HEK293 (cell line): Measurements from ENCODE around the gene EIF4G3.
A peak's percentile ranks its signal among the peaks of the same experiment; 100 is the strongest.
"Not testable (repeated sequence)": the region's sequence is repeated elsewhere in the genome, so short reads cannot be mapped to it uniquely, and the experiment has no call there.

Experiments
- CTCF ChIA-PET: fragments of 350-600 bp; formaldehyde crosslinking; extraction: SDS; loops from one replicate; lab custom pipeline; 2021; ENCODE audit warnings: antibody characterized with exemption; lab: Yijun Ruan, JAX
- POLR2A ChIA-PET: fragments of 300-600 bp; formaldehyde crosslinking; extraction: SDS; loops from one replicate; lab custom pipeline; 2020; ENCODE audit warnings: antibody characterized with exemption, inconsistent platforms; lab: Yijun Ruan, JAX
- H3K27ac ChIP-seq: fragments of 200-500 bp; sonication (Bioruptor generic); 2 replicates; pipeline ENCODE4 v1.5.1; 2014; ENCODE audit warnings: low read depth, low read length, control low read depth, inconsistent platforms; ENCODE audit errors: extremely low read depth
- H3K36me3 ChIP-seq, 2 experiments: fragments of 200-500 bp in 1 of 2; sonication (Bioruptor generic) in 1 of 2; 1 replicate in 1 of 2; 2 replicates in 1 of 2; pipeline ENCODE4 v1.5.1; 2014 to 2017; ENCODE audit warnings: inconsistent platforms in 2 of 2, low read length in 2 of 2; ENCODE audit not compliant: control insufficient read depth in 2 of 2, insufficient read depth in 1 of 2
- H3K4me1 ChIP-seq: fragments of 200-500 bp; sonication (Bioruptor generic); 2 replicates; pipeline ENCODE4 v1.5.1; 2014; ENCODE audit warnings: mild to moderate bottlenecking, low read length, inconsistent platforms; ENCODE audit not compliant: control insufficient read depth, insufficient read depth
- H3K4me3 ChIP-seq: 2 replicates; pipeline ENCODE4 v1.5.1; 2011; ENCODE audit warnings: low read depth, mild to moderate bottlenecking, control low read depth, low read length, moderate library complexity
- H3K9me3 ChIP-seq: fragments of 200-500 bp; sonication (Bioruptor generic); 2 replicates; pipeline ENCODE4 v1.5.1; 2014; ENCODE audit warnings: low read depth, low read length, inconsistent platforms; ENCODE audit not compliant: control insufficient read depth, insufficient read depth
- HOXA7 ChIP-seq: sonication (generic); formaldehyde crosslinking; IDR thresholded peaks from 2 replicates; pipeline ENCODE4 v1.8.1; 2022; ENCODE audit warnings: missing genetic modification reagents, borderline replicate concordance
- REST ChIP-seq: fragments of 450-650 bp; formaldehyde crosslinking; IDR thresholded peaks from 2 replicates; pipeline ENCODE4 v1.5.1; 2016; ENCODE audit warnings: missing biosample characterization, missing genetic modification characterization
- SETDB1 ChIP-seq: IDR thresholded peaks from one replicate; pipeline ENCODE4 v1.6.1; 2017; ENCODE audit warnings: mild to moderate bottlenecking, low read length, moderate library complexity, mixed read lengths; ENCODE audit not compliant: insufficient read length
- TSHZ1 ChIP-seq: fragments of 450-650 bp; formaldehyde crosslinking; IDR thresholded peaks from 2 replicates; pipeline ENCODE4 v1.5.1; 2016; ENCODE audit warnings: missing biosample characterization, missing genetic modification characterization, borderline replicate concordance
- ZBTB48 ChIP-seq: fragments of 450-650 bp; formaldehyde crosslinking; IDR thresholded peaks from 2 replicates; pipeline ENCODE4 v1.5.1; 2016; ENCODE audit warnings: missing biosample characterization, missing genetic modification characterization
- ZBTB49 ChIP-seq: fragments of 450-650 bp; formaldehyde crosslinking; IDR thresholded peaks from 2 replicates; pipeline ENCODE4 v1.5.1; 2016; ENCODE audit warnings: missing biosample characterization, missing genetic modification characterization, low read depth
- ZNF148 ChIP-seq: fragments of 450-650 bp; formaldehyde crosslinking; IDR thresholded peaks from 2 replicates; pipeline ENCODE4 v1.5.0; 2017; ENCODE audit warnings: missing biosample characterization, missing genetic modification characterization, borderline replicate concordance
- ZNF18 ChIP-seq: fragments of 450-650 bp; formaldehyde crosslinking; IDR thresholded peaks from 2 replicates; pipeline ENCODE4 v1.5.1; 2016; ENCODE audit warnings: missing biosample characterization, missing genetic modification characterization
- ZNF211 ChIP-seq: fragments of 450-650 bp; formaldehyde crosslinking; IDR thresholded peaks from 2 replicates; pipeline ENCODE4 v1.5.1; 2016; ENCODE audit warnings: low read depth, missing biosample characterization, missing genetic modification characterization
- ZNF324 ChIP-seq: fragments of 450-650 bp; formaldehyde crosslinking; IDR thresholded peaks from 2 replicates; pipeline ENCODE4 v1.5.1; 2016; ENCODE audit warnings: missing biosample characterization, missing genetic modification characterization
- ZNF362 ChIP-seq: fragments of 450-650 bp; formaldehyde crosslinking; IDR thresholded peaks from 2 replicates; pipeline ENCODE4 v1.5.1; 2016; ENCODE audit warnings: missing biosample characterization, missing genetic modification characterization
- ZNF544 ChIP-seq: fragments of 450-650 bp; formaldehyde crosslinking; IDR thresholded peaks from 2 replicates; pipeline ENCODE4 v1.5.0; 2017; ENCODE audit warnings: missing biosample characterization, missing genetic modification characterization
- ZNF623 ChIP-seq: fragments of 450-650 bp; formaldehyde crosslinking; IDR thresholded peaks from 2 replicates; pipeline ENCODE4 v1.5.1; 2016; ENCODE audit warnings: missing biosample characterization, missing genetic modification characterization
- ZNF76 ChIP-seq: fragments of 450-650 bp; formaldehyde crosslinking; IDR thresholded peaks from 2 replicates; pipeline ENCODE4; 2016; ENCODE audit warnings: low read depth, missing biosample characterization, missing genetic modification characterization, borderline replicate concordance
- ZNF768 ChIP-seq: fragments of 450-650 bp; formaldehyde crosslinking; IDR thresholded peaks from 2 replicates; pipeline ENCODE4 v1.5.1; 2018; ENCODE audit warnings: missing biosample characterization, mild to moderate bottlenecking, missing genetic modification characterization

EIF4G3 gene

GRCh38 chr1:21024136-21024896 lies 152.4 kb downstream of the EIF4G3 start:
- peaks cover 17% of the 10 kb centered on the region for H3K4me1 ChIP-seq
- CTCF ChIA-PET, H3K36me3 ChIP-seq, H3K27ac ChIP-seq, POLR2A ChIA-PET, H3K4me3 ChIP-seq, H3K9me3 ChIP-seq: not testable (repeated sequence)

- H3K4me3 ChIP-seq, result no peak overlapping the region
- CTCF ChIA-PET, result interaction anchor here (0.6 to 1.1 kb wide), 3 partner anchors 14 to 173 kb away, joined by 3 to 4 read pairs (median 3); no protein-coding TSS in a partner anchor
- TF ChIP-seq ZNF211 (tag by site-specific recombination), result no peak
- peak; percentile 91 for TF ChIP-seq ZNF324 (tag by site-specific recombination)
- TF ChIP-seq SETDB1, result peak; percentile 83
- TF ChIP-seq ZNF623 (tag by site-specific recombination), result 0 out of 2 replicates have a peak, but pooled peaks have one; percentile 13
- peak; percentile 92 for TF ChIP-seq ZNF362 (tag by site-specific recombination)
- peak; percentile 79 for TF ChIP-seq ZNF18 (tag by site-specific recombination)
- no peak for TF ChIP-seq ZNF544 (tag by site-specific recombination)
- peak; percentile 59; the same call in 1 of the 2 replicates for TF ChIP-seq ZNF76 (tag by site-specific recombination)
- no peak for TF ChIP-seq ZNF768
- no peak for TF ChIP-seq ZBTB48 (tag by site-specific recombination)
- TF ChIP-seq HOXA7, result no peak
- TF ChIP-seq REST, result no peak
- TF ChIP-seq ZBTB49, result no peak
- peak; percentile 89 for TF ChIP-seq TSHZ1 (tag by site-specific recombination)
- no peak for TF ChIP-seq ZNF148
These were observed 154.2 kb downstream of the EIF4G3 start for GRCh38 chr1:21022279-21023040.

More at GRCh38 chr1:21022279-21023040, 154.2 kb downstream of the EIF4G3 start:
- Histone ChIP-seq H3K36me3 (peaks cover 0 to 4% of the 10 kb centered on the region in 2 experiments; a peak in 1 of 3 replicates), H3K9me3 (no peaks in the 10 kb centered on the region), H3K4me1 (peaks cover 15% of the 10 kb centered on the region), H3K27ac (peak overlapping the region; percentile 26)
- POLR2A ChIA-PET, result interaction anchor here (0.9 kb wide), 1 partner anchor 47 kb away, joined by 4 read pairs; no protein-coding TSS in a partner anchor
